Right kidney (tissue), 9 donors: ENCODE results near the gene ZNF92.
"Not testable (repeated sequence)": the region's sequence is repeated elsewhere in the genome, so short reads cannot be mapped to it uniquely, and the experiment has no call there.

Experiments
- DNase-seq: peaks from one replicate; pipeline ENCODE4 v3.0.0-alpha.2; 2016
- long read RNA-seq, 8 donors: transcript quantifications; one replicate each; lab custom pipeline, GENCODE V29; 2026

The ZNF92 gene
- long read RNA-seq, donor 1, transcript ZNF92-201 (4 exons, 3,210 nt) = major isoform, 8 of 12 reads
- long read RNA-seq, donor 1, partial matches to known transcripts = 0 of 12 reads
- long read RNA-seq, donor 1, other reads (novel, unspliced or antisense) = 0 of 12 reads
- long read RNA-seq, donor 2, partial matches to known transcripts = 0 of 6 reads
- long read RNA-seq, donor 2, other reads (novel, unspliced or antisense) = 0 of 6 reads
- long read RNA-seq, donor 3, partial matches to known transcripts = 0 of 5 reads
- long read RNA-seq, donor 3, other reads (novel, unspliced or antisense) = 0 of 5 reads
- long read RNA-seq, donor 4, transcript ZNF92-201 (4 exons, 3,210 nt) = major isoform, 12 of 18 reads
- long read RNA-seq, donor 4, partial matches to known transcripts = 0 of 18 reads
- long read RNA-seq, donor 4, other reads (novel, unspliced or antisense) = 0 of 18 reads
- long read RNA-seq, donor 5, partial matches to known transcripts = 0 of 7 reads
- long read RNA-seq, donor 5, other reads (novel, unspliced or antisense) = 0 of 7 reads
- long read RNA-seq, donor 6, transcript ZNF92-201 (4 exons, 3,210 nt) = major isoform, 6 of 8 reads
- long read RNA-seq, donor 6, partial matches to known transcripts = 0 of 8 reads
- long read RNA-seq, donor 6, other reads (novel, unspliced or antisense) = 0 of 8 reads
- long read RNA-seq, donor 7, transcript ZNF92-201 (4 exons, 3,210 nt) = major isoform, 10 of 11 reads
- long read RNA-seq, donor 7, partial matches to known transcripts = 0 of 11 reads
- long read RNA-seq, donor 7, other reads (novel, unspliced or antisense) = 0 of 11 reads
- long read RNA-seq, donor 8, transcript ZNF92-201 (4 exons, 3,210 nt) = major isoform, 14 of 27 reads
- long read RNA-seq, donor 8, partial matches to known transcripts = 13 of 27 reads
- long read RNA-seq, donor 8, other reads (novel, unspliced or antisense) = 0 of 27 reads

DNA sequence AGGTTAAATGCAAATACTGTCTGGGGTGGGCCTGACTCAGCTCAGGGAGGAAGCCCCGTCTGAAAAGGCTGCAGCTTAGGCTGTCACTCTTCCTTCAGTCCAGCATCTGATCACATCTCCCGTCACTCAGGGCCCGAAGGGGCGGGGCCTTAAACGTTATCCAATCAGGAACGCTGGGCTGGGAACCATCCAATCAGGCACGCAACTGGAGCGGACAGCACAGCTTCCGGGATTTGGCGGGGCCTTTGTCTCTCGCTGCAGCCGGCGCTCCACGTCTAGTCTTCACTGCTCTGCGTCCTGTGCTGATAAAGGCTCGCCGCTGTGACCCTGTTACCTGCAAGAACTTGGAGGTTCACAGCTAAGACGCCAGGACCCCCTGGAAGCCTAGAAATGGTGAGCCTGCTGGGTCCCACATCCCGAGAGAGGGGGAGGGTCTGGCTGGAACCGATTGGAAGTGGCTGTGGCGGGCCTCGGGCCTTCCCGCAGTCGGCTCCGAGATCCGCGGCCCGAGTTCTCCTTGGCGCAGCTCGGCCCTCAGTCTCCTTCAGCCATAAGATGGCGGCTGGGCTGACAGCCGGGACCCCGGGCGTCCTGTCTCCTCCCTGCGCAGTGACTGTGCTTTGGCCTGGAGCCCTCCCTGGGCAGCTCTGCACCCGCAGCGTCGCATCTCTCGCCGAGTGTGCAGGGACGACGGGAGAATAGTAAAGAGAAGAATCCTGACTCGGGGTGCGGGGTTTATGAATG, at the start of gene ZNF92:
TSS of gene ZNF92 (plus strand) at position 248 of the 744 bp plus-strand sequence. CDS start at position 391, 143 bp downstream.
- peak; percentile 94 for DNase-seq

DNA sequence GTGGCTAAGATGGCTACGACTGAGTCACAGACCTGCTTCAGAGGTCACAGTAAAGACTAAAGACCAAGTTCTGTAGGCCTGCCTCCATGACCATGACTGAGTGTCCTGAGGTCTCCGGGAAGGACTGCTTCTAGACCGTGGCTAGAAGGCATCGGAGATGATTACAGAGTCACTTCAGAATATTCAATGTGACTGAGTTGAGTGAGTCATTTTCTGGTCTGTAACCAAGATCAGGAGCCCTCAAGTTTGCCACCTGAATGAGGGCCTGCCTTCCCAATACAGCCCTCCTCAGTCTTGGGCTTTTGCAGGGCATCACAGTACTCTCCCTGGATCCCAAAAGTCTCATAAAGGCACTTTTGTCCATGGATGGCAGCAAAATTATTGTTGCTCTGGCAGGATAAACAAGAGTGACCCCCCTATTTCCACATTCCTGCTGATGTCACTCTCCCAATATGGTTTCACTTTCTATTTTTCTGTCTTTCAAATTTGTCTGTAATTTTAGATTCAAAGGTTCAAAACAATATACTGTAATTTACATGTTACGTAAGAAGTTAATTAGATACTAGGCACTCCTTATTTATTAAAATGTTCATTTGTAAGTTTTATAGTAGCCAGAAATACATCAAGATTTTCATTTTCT, 47.7 kb upstream of the ZNF92 start:
- no peak for DNase-seq

DNA sequence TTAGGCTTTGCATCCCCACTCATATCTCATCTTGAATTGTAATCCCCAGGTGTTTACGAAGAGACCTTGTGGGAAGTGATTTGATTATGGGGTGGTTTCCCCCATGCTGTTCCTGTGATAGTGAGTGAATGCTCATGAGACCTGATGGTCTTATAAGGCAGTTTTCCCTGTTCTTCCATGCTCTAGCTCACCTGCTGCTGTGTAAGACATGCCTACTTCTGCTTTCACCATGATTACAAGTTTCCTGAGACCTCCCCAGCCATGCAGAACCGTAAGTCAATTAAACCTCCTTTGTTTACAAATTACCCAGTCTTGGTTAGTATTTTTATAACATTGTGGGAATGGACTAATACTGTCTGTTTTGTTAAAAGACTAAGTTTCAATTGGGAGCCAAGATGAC, 35.3 kb upstream of the ZNF92 start:
- no peak for DNase-seq

DNA sequence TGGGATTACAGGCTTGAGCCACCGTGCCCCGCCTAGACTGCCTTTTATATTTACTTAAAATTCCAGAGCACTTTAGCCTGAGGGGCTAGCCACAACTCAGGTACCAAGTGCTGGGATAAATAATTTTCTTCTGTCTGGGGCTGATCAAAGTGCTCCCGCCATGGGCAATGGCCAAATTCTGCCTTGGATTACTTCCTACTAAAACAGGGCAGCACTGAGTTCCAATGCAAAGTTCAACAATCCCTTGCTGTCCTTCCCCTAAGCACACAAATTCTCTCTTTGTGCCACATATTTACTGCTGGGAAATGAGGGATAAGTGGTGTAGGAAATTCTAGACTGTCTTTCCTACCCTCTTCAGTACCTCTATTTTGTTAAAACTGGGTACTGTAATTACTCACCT, 34.4 kb upstream of the ZNF92 start:
- DNase-seq = no peak

DNA sequence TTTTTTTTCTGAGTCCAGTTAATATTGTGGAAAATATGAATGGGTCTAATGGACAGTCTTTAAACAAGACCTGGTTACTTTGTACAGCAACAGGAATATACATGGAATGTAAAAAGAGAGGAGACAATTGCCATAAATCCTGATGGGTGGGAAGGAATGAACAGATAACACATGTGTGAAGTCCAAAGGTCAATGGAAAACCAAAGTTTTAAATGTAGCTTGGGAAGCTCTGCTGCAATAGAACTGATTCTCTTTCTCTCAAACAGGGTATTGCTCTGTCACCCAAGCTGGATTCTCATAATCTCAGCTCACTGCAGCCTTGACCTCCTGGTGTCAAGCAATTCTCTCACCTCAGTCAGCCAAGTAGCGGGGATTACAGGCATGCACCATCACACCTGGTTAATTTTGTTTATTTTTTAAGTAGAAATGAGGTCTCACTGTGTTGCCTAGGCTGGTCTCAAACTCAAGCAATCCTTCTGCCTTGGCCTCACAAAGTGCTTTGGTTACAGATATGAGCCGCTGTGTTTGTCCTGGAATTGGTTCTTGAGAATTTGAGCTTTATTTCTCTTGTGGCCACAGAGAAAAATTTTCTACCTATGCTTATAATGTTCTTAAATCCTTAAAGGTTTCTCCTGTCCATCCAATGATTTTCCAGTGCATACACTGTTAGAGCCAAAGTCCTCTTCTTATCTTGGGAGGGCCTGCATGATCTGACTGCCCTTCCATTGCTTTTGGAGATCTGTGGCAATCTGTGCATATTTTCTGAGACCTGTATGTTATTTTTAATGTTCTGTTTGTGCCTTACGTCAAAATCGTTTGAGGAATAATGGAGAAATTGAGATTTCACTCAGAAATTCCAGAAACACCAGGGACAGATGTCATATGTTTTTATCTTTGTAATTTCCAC, 30.7 kb upstream of the ZNF92 start:
- DNase-seq = no peak

DNA sequence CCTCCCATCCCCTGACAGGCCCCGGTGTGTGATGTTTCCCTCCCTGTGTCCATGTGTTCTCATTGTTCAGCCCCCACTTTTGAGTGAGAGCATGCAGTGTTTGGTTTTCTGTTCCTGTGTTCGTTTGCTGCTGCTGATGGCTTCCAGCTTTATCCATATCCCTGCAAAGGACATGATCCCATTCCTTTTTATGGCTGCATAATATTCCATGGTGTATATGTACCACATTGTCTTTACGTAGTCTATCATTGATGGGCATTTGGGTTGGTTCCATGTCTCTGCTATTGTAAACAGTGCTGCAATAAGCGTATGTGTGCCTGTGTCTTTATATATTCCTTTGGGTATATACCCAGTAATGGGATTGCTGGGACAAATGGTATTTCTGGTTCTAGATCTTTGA, 29.1 kb upstream of the ZNF92 start:
- DNase-seq = not testable (repeated sequence)

DNA sequence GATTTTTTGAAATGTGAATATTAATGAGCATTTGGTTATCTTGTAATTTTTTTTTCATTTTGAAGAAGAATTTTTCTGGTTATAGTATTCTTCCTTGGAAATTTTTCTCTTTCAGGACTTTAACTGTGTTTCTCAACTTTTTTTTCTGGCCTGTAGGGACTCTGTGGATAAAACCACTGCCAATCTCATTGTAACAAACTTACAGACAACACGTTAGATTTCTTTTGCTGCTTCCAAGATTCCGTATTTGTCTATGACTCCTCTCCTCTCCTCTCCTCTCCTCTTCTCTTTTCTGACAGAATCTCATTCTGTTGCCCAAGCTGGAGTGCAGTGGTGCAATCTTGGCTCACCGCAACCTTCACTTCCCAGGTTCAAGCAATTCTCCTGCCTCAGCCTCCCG, 19.4 kb upstream of the ZNF92 start:
- DNase-seq = no peak

DNA sequence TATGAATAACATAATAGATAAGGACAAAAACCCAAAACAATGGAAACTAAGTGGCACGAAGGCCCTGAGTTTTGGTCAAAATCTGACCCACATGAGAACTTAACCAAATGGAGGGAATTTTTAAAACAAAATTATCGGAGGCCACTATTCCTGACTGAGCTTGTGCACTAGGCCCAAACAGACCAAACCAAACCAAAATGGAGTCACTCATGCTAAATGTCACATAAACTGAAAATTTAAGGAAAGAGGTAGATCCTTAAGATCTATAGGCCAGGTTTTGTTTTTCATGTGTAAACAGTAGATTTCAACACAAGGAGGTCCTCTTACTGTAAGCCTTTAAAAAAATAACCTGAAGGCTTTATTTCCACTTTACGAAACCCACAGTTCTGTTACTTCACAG, 3.8 kb upstream of the ZNF92 start:
- no peak for DNase-seq

DNA sequence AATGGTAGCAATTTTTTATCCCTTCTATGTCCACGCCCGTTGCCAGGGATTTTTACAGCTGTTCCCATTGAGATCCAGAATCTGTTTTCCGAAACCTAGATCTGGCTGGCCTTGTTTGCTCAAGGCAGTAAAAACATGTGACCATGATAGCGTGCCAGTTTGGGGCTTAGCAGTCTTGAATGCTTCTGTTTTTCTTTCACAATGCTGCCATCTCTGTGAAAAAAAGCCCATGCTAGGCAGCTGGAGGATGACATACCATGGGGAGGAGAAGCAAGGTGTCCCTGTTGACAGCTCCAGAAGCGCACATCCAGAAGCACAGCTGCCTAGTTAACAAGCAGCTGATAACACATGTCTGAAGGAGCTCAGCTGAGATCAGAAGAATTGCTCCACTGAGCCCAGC, 2.2 kb upstream of the ZNF92 start:
- DNase-seq = no peak

DNA sequence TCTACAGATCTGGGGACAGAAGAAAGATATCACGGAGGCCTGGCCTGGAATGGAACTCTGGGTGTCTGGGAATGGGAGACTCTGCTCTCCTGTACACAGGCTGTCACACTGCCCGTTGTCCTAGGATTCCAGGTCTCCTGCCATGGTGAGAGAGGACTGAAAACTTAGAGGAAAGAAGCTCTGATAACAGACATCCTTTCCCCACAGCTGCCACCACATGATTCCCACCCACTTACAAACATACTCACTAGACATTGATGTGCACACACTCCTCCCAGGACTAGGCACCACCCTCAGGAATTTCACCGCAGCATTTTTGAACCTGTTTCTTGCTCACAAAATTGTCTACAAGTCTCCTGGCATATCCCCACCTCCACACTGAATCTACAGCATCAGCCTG, 5.7 kb downstream of the ZNF92 start:
- no peak for DNase-seq

DNA sequence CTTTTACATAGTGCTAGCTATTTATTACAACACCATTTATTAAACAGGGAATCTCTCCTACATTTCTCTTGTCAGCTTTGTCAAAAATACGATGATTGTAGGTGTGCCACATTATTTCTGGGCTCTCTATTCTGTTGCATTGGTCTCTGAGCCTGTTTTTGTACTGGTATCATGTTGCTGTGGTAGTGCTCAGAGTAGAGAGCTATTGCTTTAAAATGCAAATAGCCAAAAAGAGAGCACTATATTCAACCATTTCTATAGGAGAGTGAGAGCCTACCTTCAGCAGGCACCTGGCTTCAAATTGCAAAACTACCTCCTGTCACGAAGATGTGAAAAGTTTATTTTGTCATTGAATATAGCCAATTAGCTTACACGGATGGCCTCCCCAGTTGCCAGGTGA, 8.1 kb downstream of the ZNF92 start:
- no peak for DNase-seq

DNA sequence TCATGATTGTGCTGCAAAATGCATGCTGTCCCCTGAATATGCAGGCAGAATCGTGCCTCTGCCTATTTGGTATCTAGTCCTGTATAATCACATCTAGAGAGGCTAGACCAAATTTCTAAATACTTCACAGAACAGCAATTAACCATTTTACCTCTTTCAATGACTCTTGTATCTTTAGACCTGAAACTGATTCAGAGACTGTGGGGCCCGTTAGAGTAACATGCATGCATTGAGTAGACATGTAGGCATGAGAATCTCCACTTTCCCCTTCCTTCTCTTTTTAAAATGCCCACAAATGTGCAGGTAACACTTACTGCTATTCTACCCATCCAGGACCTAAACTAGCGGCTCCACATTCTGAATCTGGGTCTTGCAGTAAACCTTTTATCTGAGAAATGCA, 8.8 kb downstream of the ZNF92 start:
- DNase-seq = no peak

DNA sequence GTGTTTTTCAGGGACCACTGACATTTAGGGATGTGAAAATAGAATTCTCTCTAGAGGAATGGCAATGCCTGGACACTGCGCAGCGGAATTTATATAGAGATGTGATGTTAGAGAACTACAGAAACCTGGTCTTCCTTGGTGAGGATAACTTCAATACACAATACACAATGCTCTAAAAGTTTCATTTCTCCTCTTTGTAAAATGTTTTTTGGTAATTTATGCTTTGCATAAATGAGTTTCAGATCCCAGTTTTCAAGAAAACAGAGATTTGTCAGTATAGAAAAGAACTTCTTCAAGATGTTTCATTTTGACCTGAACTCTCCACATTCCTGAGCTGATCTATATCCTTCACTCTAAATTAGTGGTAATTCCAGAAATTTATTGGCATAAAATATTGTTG, 14.2 kb downstream of the ZNF92 start:
- DNase-seq = no peak

DNA sequence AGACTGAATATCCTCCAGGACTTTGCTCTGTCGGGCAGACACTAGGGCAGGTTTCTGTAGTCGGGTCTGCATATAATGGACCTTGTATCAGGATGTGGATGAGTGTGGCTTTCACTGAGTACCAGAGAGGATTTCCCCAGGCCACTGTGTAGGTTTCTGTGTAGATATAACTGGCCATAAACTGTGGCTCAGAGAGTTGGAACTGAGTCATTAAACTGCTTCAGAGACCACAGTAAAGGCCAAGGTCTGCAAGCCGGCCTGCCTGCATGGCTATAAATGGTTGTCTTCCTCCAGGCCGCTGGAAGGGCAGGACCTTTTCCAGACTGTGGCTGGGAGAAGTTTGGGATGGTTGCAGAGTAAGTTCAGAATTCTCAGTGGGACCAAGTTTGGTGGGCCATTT, 16.9 kb downstream of the ZNF92 start:
- no peak for DNase-seq

DNA sequence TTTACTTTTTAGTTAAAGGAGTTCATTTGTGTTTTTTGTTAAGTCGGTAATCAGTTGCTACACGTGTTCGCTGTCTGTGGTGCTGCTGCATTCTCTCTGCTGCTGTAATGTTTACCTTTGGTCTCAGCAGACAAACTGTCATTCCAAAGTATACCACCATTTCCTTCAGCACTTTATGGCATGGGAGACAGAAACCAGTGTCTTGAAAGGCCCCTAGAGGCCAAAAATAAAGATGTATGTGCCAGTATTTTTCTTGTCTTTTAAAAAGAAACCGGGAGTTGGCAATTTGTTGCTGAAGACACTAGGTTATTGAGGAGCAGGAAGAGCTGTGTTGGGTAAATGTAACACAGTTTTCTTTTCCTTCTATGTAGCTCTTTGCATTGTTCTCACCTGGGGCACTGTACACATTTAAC, 24.1 kb downstream of the ZNF92 start:
- DNase-seq = no peak

DNA sequence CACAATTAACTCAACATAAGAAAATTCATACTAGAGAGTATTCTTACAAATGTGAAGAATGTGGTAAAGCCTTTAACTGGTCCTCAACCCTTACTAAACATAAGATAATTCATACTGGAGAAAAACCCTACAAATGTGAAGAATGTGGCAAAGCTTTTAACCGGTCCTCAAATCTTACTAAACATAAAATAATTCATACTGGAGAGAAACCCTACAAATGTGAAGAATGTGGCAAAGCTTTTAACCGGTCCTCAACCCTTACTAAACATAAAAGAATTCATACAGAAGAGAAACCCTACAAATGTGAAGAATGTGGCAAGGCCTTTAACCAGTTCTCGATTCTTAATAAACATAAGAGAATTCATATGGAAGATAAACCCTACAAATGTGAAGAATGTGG, 25.0 kb downstream of the ZNF92 start:
- DNase-seq = not testable (repeated sequence)

DNA sequence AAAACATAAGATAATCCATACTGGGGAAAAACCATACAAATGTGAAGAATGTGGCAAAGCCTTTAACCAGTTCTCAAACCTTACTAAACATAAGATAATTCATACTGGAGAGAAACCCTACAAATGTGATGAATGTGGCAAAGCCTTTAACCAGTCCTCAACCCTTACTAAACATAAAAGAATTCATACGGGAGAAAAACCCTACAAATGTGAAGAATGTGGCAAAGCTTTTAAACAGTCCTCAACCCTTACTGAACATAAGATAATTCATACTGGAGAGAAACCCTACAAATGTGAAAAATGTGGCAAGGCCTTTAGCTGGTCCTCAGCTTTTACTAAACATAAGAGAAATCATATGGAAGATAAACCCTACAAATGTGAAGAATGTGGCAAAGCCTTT, 25.4 kb downstream of the ZNF92 start:
- DNase-seq = not testable (repeated sequence)

DNA sequence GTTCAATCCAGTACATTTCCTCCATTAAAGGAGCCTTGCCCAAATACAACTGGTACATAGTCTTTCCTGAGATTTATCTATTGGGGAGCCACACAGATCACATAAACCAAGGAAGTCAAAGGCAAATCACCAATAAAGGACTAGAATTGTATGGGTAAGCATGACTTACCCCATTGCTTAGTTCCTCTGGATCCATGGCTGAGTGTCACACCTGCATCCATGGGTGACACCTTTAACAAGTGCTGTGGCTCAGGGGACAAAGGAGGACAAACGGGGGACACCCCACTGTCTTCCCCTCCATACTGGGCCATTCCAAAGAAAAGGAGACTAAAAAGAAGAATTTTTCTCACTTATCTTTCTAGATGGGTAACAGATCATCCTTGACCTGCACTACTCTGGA, 30.4 kb downstream of the ZNF92 start:
- DNase-seq = no peak

DNA sequence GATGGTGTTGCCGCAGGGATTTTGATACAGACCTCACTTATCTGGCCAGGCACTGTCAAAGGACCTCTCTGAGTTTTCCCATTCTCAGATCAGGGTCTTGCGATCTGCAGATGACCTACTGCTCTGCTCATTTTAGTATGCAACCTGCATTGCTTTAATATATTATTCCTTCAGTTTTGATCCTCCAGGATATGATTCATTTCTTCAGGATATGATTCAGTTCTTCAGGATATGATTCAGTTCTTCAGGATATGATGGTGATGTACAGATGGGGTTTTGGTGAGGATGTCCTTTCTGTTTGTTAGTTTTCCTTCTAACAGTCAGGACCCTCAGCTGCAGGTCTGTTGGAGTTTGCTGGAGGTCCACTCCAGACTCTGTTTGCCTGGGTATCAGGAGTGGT, 33.1 kb downstream of the ZNF92 start:
- not testable (repeated sequence) for DNase-seq

DNA sequence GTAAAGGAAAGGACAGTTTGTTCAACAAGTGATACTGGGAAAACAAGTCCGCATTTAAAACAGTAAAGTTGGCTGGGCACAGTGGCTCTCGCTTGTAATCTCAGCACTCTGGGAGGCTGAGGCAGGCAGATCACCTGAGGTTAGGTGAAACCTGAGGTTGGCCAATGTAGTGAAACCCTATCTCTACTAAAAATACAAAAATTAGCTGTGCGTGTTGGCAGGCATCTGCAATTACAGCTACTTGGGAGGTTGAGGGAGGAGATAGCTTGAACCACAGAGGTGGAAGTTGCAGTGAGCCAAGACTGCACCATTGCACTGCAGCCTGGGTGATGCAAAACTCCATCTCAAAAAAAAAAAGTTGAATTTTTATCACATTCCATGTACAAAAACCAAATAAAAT, 35.7 kb downstream of the ZNF92 start:
- no peak for DNase-seq

DNA sequence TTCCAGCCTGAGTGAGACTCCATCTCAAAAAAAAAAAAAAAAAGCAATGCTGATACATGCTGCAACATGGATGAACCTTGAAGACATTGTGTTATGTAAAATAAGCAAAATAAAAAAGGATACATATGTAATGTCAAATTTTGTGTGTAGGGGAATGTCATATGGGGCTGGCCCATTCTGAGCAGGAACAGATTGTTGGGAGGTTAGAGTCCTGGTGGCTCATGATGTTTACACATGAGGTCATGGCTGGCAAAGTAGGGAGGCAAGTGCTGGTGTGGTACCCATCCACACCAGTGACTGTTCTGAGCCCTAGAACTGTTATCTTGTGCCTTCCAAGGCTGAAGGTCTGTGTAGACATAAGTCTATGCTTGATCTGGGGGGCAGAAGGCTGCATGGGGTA, 37.6 kb downstream of the ZNF92 start:
- DNase-seq = no peak
